PC-3 (cell line): ENCODE data around the gene SNCG. TPM values are rescaled to one million over a fixed set of nuclear protein-coding genes. Genes with fewer than 3 reads are reported as not detected.
"Not testable (repeated sequence)": the region's sequence is repeated elsewhere in the genome, so short reads cannot be mapped to it uniquely, and the experiment has no call there.

Source experiments
- ATAC-seq: fragments of 200-7000 bp; cut with Tn5 transposase; 2 replicates; pipeline ENCODE4 v1.9.1; 2020; ENCODE audit warnings: mild to moderate bottlenecking, moderate library complexity
- BruUV-seq: library from RNA; stranded (reverse); fragments of 400-500 nt; replicated peaks from 2 replicates; lab custom pipeline; 2021; lab: Mats Ljungman, UMichigan
- CTCF ChIA-PET: fragments of 300-600 bp; sonication (Branson Sonifier 250); formaldehyde crosslinking; loops from one replicate; lab custom pipeline; 2022; ENCODE audit warnings: antibody characterized with exemption; lab: Charles Lee
- POLR2A ChIA-PET: fragments of 300-600 bp; sonication (Branson Sonifier 250); formaldehyde crosslinking; loops from one replicate; lab custom pipeline; 2022; ENCODE audit warnings: antibody characterized with exemption; ENCODE audit not compliant: unreplicated experiment; lab: Charles Lee
- DNase-seq: peaks from one replicate; pipeline ENCODE4 v3.0.0-alpha.2; 2015
- H2AFZ ChIP-seq: fragments of 300-600 bp; sonication (generic); 2 replicates; pipeline ENCODE4 v1.6.0; 2016; ENCODE audit warnings: antibody characterized with exemption, low read length
- H3F3A ChIP-seq: fragments of 300-600 bp; sonication (generic); one replicate; pipeline ENCODE4 v1.6.0; 2017; ENCODE audit warnings: antibody characterized with exemption, low read length, control low read depth, mild to moderate bottlenecking; ENCODE audit not compliant: unreplicated experiment
- H3K27ac ChIP-seq: fragments of 300-600 bp; sonication (generic); 2 replicates; pipeline ENCODE4 v1.5.1; 2016; ENCODE audit warnings: mild to moderate bottlenecking, low read length
- H3K27me3 ChIP-seq: fragments of 300-600 bp; sonication (generic); 2 replicates; pipeline ENCODE4 v1.6.1; 2016; ENCODE audit warnings: low read length, mixed read lengths
- H3K36me3 ChIP-seq: fragments of 300-600 bp; sonication (generic); 2 replicates; pipeline ENCODE4 v1.6.1; 2016; ENCODE audit warnings: low read depth, mixed run types, low read length, mixed read lengths
- H3K4me1 ChIP-seq: fragments of 300-600 bp; sonication (generic); 2 replicates; pipeline ENCODE4 v1.5.1; 2016; ENCODE audit warnings: low read length; ENCODE audit not compliant: insufficient read depth
- H3K4me2 ChIP-seq: fragments of 300-600 bp; sonication (generic); 2 replicates; pipeline ENCODE4 v1.6.0; 2016; ENCODE audit warnings: low read length
- H3K4me3 ChIP-seq: fragments of 300-600 bp; sonication (generic); 2 replicates; pipeline ENCODE4 v1.5.1; 2016; ENCODE audit warnings: mild to moderate bottlenecking, low read length, mixed read lengths
- H3K79me2 ChIP-seq: fragments of 300-600 bp; sonication (generic); 2 replicates; pipeline ENCODE4 v1.6.1; 2017; ENCODE audit warnings: low read length, mixed read lengths
- H3K9ac ChIP-seq: fragments of 300-600 bp; sonication (generic); 2 replicates; pipeline ENCODE4 v1.6.0; 2016; ENCODE audit warnings: mild to moderate bottlenecking, low read length
- H3K9me2 ChIP-seq: fragments of 300-600 bp; sonication (generic); replicated peaks from 2 replicates; pipeline ENCODE4 v1.6.1; 2016; ENCODE audit warnings: mixed run types, low read length, mixed read lengths
- H3K9me3 ChIP-seq: fragments of 300-600 bp; sonication (generic); 2 replicates; pipeline ENCODE4 v1.6.1; 2016; ENCODE audit warnings: low read length, mixed read lengths
- H4K20me1 ChIP-seq: fragments of 300-600 bp; sonication (generic); 2 replicates; pipeline ENCODE4 v1.6.1; 2016; ENCODE audit warnings: low read length, mixed read lengths
- EZH2 ChIP-seq: fragments of 300-600 bp; sonication (generic); IDR thresholded peaks from one replicate; pipeline ENCODE4 v1.6.1; 2017; ENCODE audit warnings: antibody characterized with exemption, mild to moderate bottlenecking, low read length; ENCODE audit not compliant: unreplicated experiment
- EZH2phosphoT487 ChIP-seq: fragments of 300-600 bp; sonication (generic); IDR thresholded peaks from 2 replicates; pipeline ENCODE4 v1.6.1; 2018; ENCODE audit warnings: mild to moderate bottlenecking, antibody characterized with exemption, low read length, borderline replicate concordance
- intact Hi-C: fragments of 100-400 bp; cut with micrococcal nuclease; formaldehyde crosslinking; loops from 2 replicates; pipeline ENCODE4 v1.9.0; 2023
- total RNA-seq: library from RNA; depleted of rRNA; stranded (reverse); fragments of >200 nt; gene quantifications from 2 replicates; pipeline ENCODE4 v1.2.3, GENCODE V29; 2014
- TF ChIP-seq, protein P1 (sequence below): fragments of 300-600 bp; sonication (generic); conservative IDR thresholded peaks from 2 replicates; pipeline ENCODE4 v1.5.1; 2017; ENCODE audit warnings: antibody characterized with exemption, low read depth, mild to moderate bottlenecking, low read length

SNCG gene
- total RNA-seq, 1 experiment from 2014 or later, result 2.7 TPM

DNA sequence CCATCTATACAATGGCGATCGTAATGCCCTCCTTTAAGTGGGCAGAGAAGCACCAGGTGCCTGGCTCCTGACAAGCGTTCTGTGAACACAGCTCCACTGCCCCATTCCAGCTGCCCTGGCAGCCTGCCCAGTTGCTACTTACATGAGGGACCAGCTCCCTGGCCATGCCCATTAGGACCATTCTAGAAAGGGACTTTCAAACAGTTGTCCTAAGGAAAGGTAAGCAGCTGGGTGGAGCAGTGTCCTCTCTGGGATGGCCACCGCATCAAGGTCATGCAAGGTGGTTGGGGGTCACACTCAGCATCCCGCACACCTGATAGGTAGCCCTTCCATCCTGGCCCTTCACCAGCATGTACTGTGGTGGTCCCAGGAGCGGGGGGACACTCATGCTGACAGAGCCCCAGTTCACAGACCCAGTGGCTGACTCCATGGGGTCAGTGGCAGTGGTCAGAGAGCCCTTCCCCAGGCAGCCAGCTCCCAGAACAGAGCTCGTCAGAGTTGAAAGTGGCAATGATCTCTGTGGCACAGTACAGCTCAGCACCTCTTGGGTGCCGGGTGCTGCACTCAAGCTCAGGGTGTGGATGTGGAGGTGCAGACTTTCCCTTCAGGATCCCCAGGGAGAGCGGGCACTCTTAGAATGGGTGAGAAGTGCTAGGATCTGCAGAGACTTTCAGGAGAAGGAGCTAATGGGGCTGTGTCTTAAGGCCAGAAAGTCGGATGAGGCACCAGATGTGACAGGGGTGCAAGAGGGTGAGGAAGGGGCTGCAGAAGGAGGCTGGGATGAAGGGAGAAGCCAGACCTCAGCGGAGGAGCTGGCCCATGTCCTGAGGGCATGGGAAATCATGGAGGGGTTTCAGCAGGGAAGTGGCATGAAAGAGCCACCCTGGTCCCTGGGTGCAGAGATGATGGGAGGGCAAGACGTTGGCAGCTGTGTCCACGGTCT is 11.9 kb upstream of the SNCG start:
- ChIA-PET CTCF (no interaction called here), POLR2A (no interaction called here)
- Histone ChIP-seq H3K9ac (no peak overlapping the region), H3K9me2 (no peaks in the 10 kb centered on the region), H2AFZ (no peak overlapping the region), H3K27me3 (no peaks in the 10 kb centered on the region), H4K20me1 (no peaks in the 10 kb centered on the region), H3K36me3 (no peaks in the 10 kb centered on the region), H3K79me2 (no peaks in the 10 kb centered on the region), H3K9me3 (no peaks in the 10 kb centered on the region), H3K27ac (no peak overlapping the region), H3K4me1 (no peaks in the 10 kb centered on the region), H3K4me2 (no peak overlapping the region), H3K4me3 (no peak overlapping the region), H3F3A (no peaks in the 10 kb centered on the region)
- TF ChIP-seq, protein P1, sequence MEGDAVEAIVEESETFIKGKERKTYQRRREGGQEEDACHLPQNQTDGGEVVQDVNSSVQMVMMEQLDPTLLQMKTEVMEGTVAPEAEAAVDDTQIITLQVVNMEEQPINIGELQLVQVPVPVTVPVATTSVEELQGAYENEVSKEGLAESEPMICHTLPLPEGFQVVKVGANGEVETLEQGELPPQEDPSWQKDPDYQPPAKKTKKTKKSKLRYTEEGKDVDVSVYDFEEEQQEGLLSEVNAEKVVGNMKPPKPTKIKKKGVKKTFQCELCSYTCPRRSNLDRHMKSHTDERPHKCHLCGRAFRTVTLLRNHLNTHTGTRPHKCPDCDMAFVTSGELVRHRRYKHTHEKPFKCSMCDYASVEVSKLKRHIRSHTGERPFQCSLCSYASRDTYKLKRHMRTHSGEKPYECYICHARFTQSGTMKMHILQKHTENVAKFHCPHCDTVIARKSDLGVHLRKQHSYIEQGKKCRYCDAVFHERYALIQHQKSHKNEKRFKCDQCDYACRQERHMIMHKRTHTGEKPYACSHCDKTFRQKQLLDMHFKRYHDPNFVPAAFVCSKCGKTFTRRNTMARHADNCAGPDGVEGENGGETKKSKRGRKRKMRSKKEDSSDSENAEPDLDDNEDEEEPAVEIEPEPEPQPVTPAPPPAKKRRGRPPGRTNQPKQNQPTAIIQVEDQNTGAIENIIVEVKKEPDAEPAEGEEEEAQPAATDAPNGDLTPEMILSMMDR, result no peak
- TF ChIP-seq EZH2 (no peak), EZH2phosphoT487 (no peak)
- intact Hi-C loops, result no loop called here
- no TSS peak for BruUV-seq
- DNase-seq (no peak), ATAC-seq (no peak)

- H3K9me3 ChIP-seq, ATAC-seq, POLR2A ChIA-PET, CTCF ChIA-PET, intact Hi-C loops, H2AFZ ChIP-seq, H4K20me1 ChIP-seq, H3K9ac ChIP-seq, DNase-seq, H3K27ac ChIP-seq, BruUV-seq, H3K4me1 ChIP-seq, H3K4me3 ChIP-seq, H3K4me2 ChIP-seq, H3K27me3 ChIP-seq, H3K9me2 ChIP-seq, H3K79me2 ChIP-seq, H3K36me3 ChIP-seq, H3F3A ChIP-seq: not testable (repeated sequence)
Measured at GRCh38 chr10:86947806-86948205, 10.6 kb upstream of the SNCG start.

DNA sequence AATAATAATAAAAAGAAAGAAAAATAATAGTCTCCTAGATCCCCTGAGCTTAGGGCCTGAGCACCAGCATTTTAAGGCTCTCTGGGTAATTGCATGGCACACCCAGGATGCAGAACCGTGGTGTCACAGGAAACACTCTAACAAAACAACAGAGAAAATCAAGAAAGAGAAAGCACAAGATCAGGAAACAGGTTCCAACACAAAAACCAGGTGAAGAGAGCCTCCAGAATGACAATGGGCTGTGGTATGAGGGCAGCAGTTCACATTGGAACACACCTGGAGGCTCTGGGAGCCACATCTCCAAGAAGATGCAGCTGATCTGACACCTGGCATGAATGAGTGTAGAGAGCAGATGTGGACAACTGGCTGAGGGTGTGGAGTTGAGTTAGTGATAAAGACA is 8.1 kb upstream of the SNCG start:
- H3K36me3 ChIP-seq, result no peaks in the 10 kb centered on the region
- ATAC-seq (no peak), DNase-seq (no peak)
- TF ChIP-seq EZH2phosphoT487 (no peak), EZH2 (no peak)
- TF ChIP-seq, protein P1, result no peak
- no peak overlapping the region for H2AFZ ChIP-seq
- ChIA-PET CTCF (no interaction called here), POLR2A (no interaction called here)
- no peaks in the 10 kb centered on the region for H3K4me1 ChIP-seq
- H3K79me2 ChIP-seq, result no peaks in the 10 kb centered on the region
- H4K20me1 ChIP-seq, result no peaks in the 10 kb centered on the region
- no peaks in the 10 kb centered on the region for H3F3A ChIP-seq
- intact Hi-C loops, result no loop called here
- no peak overlapping the region for H3K9ac ChIP-seq
- H3K9me2 ChIP-seq, result no peaks in the 10 kb centered on the region
- no peak overlapping the region for H3K27ac ChIP-seq
- BruUV-seq, result no TSS peak
- no peak overlapping the region for H3K4me3 ChIP-seq
- no peak overlapping the region for H3K4me2 ChIP-seq
- no peaks in the 10 kb centered on the region for H3K9me3 ChIP-seq
- H3K27me3 ChIP-seq, result no peaks in the 10 kb centered on the region
